ENCODE data around the gene CCDC88C.

- TF ChIP-seq CTCF (IDR thresholded peaks at IDR 0.05; ENCODE audit: low read length): no peak
- TF ChIP-seq EZH2 (IDR thresholded peaks at IDR 0.05; ENCODE audit: borderline replicate concordance, low read length): no peak
Observed at GRCh38 chr14:91365552-91365951, 52.1 kb downstream of the CCDC88C start.
